ENCODE data around the gene PDSS1. TPM values are rescaled to one million over a fixed set of nuclear protein-coding genes. Genes with fewer than 3 reads are reported as not detected.

PDSS1 gene
- total RNA-seq, 2 donors from 2014 or later = 7.7 to 10.9 TPM

DNA sequence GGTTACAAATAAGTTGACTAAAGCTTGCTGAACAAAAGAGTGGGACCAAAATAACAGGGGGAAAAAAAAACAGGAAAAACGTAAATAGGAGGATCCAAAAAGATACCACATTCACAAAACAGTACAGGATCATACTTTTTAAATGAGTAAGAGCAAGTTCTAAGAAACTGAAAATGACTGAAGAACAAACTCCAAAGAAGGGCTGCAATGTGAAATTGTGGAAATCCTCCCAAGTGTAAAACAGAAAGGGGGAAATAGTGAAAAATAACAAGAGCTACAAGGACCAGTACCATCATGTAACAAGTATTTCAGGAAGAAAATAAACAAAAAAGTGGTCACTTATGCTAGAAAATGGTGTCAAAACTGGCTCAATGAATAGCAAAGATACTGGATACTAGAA, 46.3 kb downstream of the PDSS1 start:
- Mint-ChIP-seq H3K36me3 (ENCODE audit: low read depth) (peaks cover 61% of the 10 kb centered on the region), H3K4me3 (no peak overlapping the region), H3K27ac (no peak overlapping the region), H3K4me1 (no peaks in the 10 kb centered on the region), H3K27me3 (ENCODE audit: insufficient read depth) (no peaks in the 10 kb centered on the region), H3K9me3 (no peaks in the 10 kb centered on the region)
- no peaks in the 10 kb centered on the region for H3K4me1 ChIP-seq (ENCODE audit: control insufficient read depth, insufficient read depth, low read length)
- H3K27me3 ChIP-seq (ENCODE audit: control insufficient read depth, insufficient read depth, low read length, poor library complexity, severe bottlenecking) = no peaks in the 10 kb centered on the region
- no peak overlapping the region for H3K9ac ChIP-seq (ENCODE audit: extremely low read depth, low read length, poor library complexity, severe bottlenecking)
- H3K4me3 ChIP-seq (ENCODE audit: low read length) = no peak overlapping the region
- no peak for DNase-seq
- TF ChIP-seq, protein P1, sequence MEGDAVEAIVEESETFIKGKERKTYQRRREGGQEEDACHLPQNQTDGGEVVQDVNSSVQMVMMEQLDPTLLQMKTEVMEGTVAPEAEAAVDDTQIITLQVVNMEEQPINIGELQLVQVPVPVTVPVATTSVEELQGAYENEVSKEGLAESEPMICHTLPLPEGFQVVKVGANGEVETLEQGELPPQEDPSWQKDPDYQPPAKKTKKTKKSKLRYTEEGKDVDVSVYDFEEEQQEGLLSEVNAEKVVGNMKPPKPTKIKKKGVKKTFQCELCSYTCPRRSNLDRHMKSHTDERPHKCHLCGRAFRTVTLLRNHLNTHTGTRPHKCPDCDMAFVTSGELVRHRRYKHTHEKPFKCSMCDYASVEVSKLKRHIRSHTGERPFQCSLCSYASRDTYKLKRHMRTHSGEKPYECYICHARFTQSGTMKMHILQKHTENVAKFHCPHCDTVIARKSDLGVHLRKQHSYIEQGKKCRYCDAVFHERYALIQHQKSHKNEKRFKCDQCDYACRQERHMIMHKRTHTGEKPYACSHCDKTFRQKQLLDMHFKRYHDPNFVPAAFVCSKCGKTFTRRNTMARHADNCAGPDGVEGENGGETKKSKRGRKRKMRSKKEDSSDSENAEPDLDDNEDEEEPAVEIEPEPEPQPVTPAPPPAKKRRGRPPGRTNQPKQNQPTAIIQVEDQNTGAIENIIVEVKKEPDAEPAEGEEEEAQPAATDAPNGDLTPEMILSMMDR (conservative IDR thresholded peaks at IDR 0.05) = no peak
- peaks cover 94% of the 10 kb centered on the region for H3K36me3 ChIP-seq (ENCODE audit: control insufficient read depth, insufficient read depth, low read length)
- 71% methylated on average over 1 of the region's 1 CpG; no CpG with 5 or more reads in 1 of the 2 experiments for WGBS, 2 experiments (ENCODE audit: insufficient coverage in 1 of 2, insufficient read length in 1 of 2)
- no peaks in the 10 kb centered on the region for H3K9me3 ChIP-seq (ENCODE audit: control insufficient read depth, low read length)
- no peak overlapping the region for H3K27ac ChIP-seq (ENCODE audit: low read depth, low read length)

DNA sequence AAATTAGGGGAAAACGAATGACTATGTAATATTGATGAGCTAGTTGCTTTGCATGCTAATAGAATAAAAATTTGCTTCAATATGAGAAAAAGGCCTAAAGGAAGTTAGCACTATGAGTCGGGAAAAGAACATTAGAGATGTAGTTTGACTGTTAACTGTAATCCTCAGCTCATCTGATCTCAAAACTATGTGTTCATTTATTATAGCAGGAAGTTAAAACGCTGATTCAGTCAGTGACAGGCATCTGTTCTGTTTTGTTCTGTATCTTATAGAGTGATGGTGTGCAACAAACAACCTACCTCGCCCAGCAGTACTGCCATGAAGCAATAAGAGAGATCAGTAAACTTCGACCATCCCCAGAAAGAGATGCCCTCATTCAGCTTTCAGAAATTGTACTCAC, 48.6 kb downstream of the PDSS1 start:
- Mint-ChIP-seq H3K9me3 (no peaks in the 10 kb centered on the region), H3K4me1 (no peaks in the 10 kb centered on the region), H3K27me3 (ENCODE audit: insufficient read depth) (no peaks in the 10 kb centered on the region), H3K4me3 (no peak overlapping the region), H3K36me3 (ENCODE audit: low read depth) (peaks cover 51% of the 10 kb centered on the region), H3K27ac (no peak overlapping the region)
- no peak overlapping the region for H3K4me3 ChIP-seq (ENCODE audit: low read length)
- WGBS, 2 experiments (ENCODE audit: insufficient coverage in 1 of 2, insufficient read length in 1 of 2) = 92 to 96% methylated on average over 4 to 5 of the region's 5 CpGs
- no peak overlapping the region for H3K27ac ChIP-seq (ENCODE audit: low read depth, low read length)
- H3K4me1 ChIP-seq (ENCODE audit: control insufficient read depth, insufficient read depth, low read length) = no peaks in the 10 kb centered on the region
- H3K9me3 ChIP-seq (ENCODE audit: control insufficient read depth, low read length) = no peaks in the 10 kb centered on the region
- DNase-seq = no peak
- no peaks in the 10 kb centered on the region for H3K27me3 ChIP-seq (ENCODE audit: control insufficient read depth, insufficient read depth, low read length, poor library complexity, severe bottlenecking)
- H3K9ac ChIP-seq (ENCODE audit: extremely low read depth, low read length, poor library complexity, severe bottlenecking) = no peak overlapping the region
- TF ChIP-seq, protein P1 (conservative IDR thresholded peaks at IDR 0.05) = no peak
- peaks cover 88% of the 10 kb centered on the region for H3K36me3 ChIP-seq (ENCODE audit: control insufficient read depth, insufficient read depth, low read length)

DNA sequence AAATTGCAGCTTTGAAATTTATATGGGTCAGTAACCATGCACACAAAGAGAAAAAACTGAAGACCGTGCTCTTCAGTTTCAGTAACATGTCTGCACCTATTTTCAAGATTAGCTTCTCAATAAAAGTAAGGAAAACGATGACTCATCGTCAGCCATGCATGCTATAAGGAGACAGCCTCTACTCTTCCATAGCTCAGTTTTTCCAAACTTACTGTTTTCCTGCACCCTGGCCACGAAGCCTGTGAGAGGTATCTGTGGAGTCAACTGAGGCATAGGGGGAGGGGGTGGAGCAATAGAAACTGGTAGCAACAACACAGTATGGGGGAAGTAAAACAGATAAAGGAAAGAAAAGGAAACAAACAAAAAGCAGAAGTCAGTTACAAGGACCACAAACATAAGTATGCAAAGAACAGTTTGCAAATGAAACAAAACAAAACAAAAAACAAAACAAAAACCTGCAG, 58.0 kb downstream of the PDSS1 start:
- H3K4me3 Mint-ChIP-seq = peak overlapping the region; percentile 24
- Histone ChIP-seq H3K27me3 (ENCODE audit: control insufficient read depth, insufficient read depth, low read length, poor library complexity, severe bottlenecking) (no peaks in the 10 kb centered on the region), H3K27ac (ENCODE audit: low read depth, low read length) (no peak overlapping the region), H3K9me3 (ENCODE audit: control insufficient read depth, low read length) (no peaks in the 10 kb centered on the region), H3K4me3 (ENCODE audit: low read length) (no peak overlapping the region), H3K4me1 (ENCODE audit: control insufficient read depth, insufficient read depth, low read length) (no peaks in the 10 kb centered on the region), H3K9ac (ENCODE audit: extremely low read depth, low read length, poor library complexity, severe bottlenecking) (no peak overlapping the region), H3K36me3 (ENCODE audit: control insufficient read depth, insufficient read depth, low read length) (peaks cover 26% of the 10 kb centered on the region)
- TF ChIP-seq, protein P1 (conservative IDR thresholded peaks at IDR 0.05) = no peak
- peak overlapping the region; percentile 85 for H3K27ac Mint-ChIP-seq
- no peaks in the 10 kb centered on the region for H3K27me3 Mint-ChIP-seq (ENCODE audit: insufficient read depth)
- H3K9me3 Mint-ChIP-seq = no peaks in the 10 kb centered on the region
- DNase-seq = peak; percentile 55
- H3K36me3 Mint-ChIP-seq (ENCODE audit: low read depth) = peaks cover 13% of the 10 kb centered on the region
- 49 to 78% methylated on average over 3 to 4 of the region's 4 CpGs for WGBS, 2 experiments (ENCODE audit: insufficient coverage in 1 of 2, insufficient read length in 1 of 2)
- H3K4me1 Mint-ChIP-seq = peaks cover 41% of the 10 kb centered on the region

Data from endodermal cell (in vitro differentiated cells).